ENCODE results near the gene PLAC8. TPM values are rescaled to one million over a fixed set of nuclear protein-coding genes. Genes with fewer than 3 reads are reported as not detected.
"Not testable (repeated sequence)": the region's sequence is repeated elsewhere in the genome, so short reads cannot be mapped to it uniquely, and the experiment has no call there.

Gene PLAC8
- total and polyA plus RNA-seq, 2 of the 8 experiments (the other 6 are each of a cell fraction or from before 2014, with no cell fraction given), result 0.98 to 1.1 TPM

DNA sequence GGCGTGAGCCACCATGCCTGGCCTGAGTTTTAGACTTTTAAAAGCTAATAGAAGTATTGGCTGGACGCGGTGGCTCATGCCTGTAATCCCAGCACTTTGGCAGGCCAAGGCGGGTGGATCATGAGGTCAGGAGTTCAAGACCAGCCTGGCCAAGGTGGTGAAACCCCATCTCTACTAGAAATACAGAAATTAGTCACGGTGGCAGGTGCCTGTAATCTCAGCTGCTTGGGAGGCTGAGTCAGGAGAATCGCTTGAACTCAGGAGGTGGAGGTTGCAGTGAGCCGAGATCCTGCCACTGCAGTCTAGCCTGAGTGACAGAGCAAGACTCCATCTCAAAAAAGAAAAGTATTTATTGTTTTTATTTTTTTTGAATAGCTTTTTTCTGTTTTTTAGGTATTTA, 39.7 kb downstream of the PLAC8 start:
- H2AK5ac ChIP-seq (ENCODE audit: low read depth, low read length); H3K27me3 ChIP-seq (replicated peaks in 1 of 4; ENCODE audit: control insufficient read depth in 3 of 4, extremely low read depth in 1 of 4, insufficient read depth in 3 of 4, low read length in 3 of 4); POLR2A ChIA-PET (ENCODE audit: partially characterized antibody); H3K4me1 ChIP-seq (replicated peaks in 1 of 4; ENCODE audit: control insufficient read depth in 3 of 4, insufficient read depth in 4 of 4, low read length in 3 of 4); H3K23me2 ChIP-seq (ENCODE audit: low read depth, low read length); H2BK12ac ChIP-seq (ENCODE audit: low read depth, low read length); H3K4ac ChIP-seq (replicated peaks; ENCODE audit: insufficient read length, low read depth, low read length); H3K36me3 ChIP-seq (ENCODE audit: control insufficient read depth in 2 of 4, insufficient read depth in 4 of 4, low read length in 3 of 4); H3K27ac ChIP-seq (ENCODE audit: low read depth, low read length); H2BK5ac ChIP-seq (ENCODE audit: low read depth, low read length); H3K23ac ChIP-seq (ENCODE audit: insufficient read length); H3K56ac ChIP-seq (replicated peaks; ENCODE audit: insufficient read length, low read depth, low read length); FAIRE-seq; H3K9ac ChIP-seq (replicated peaks in 1 of 4; ENCODE audit: extremely low read depth in 1 of 4, low read depth in 3 of 4, low read length in 3 of 4); H2BK15ac ChIP-seq (ENCODE audit: low read length); H2BK20ac ChIP-seq (ENCODE audit: low read length); H3K79me2 ChIP-seq (ENCODE audit: control insufficient read depth in 1 of 2, insufficient read depth in 2 of 2, low read length in 2 of 2); DNase-seq (ENCODE audit: low read depth in 1 of 2, low spot score in 2 of 2); H4K8ac ChIP-seq (ENCODE audit: extremely low read depth, insufficient read depth, low read length); H3K9me3 ChIP-seq (ENCODE audit: insufficient read depth in 2 of 2, low read depth in 1 of 2, low read length in 1 of 2); H4K20me1 ChIP-seq (replicated peaks in 1 of 2; ENCODE audit: control insufficient read depth in 1 of 2, insufficient read depth in 2 of 2, low read length in 2 of 2); H3K14ac ChIP-seq (ENCODE audit: insufficient read length); H4K91ac ChIP-seq (replicated peaks; ENCODE audit: insufficient read length, low read length); H3K18ac ChIP-seq (ENCODE audit: extremely low read depth, low read length); H3K4me2 ChIP-seq (ENCODE audit: insufficient read depth in 1 of 2, low read depth in 2 of 2, low read length in 2 of 2); H2AFZ ChIP-seq (ENCODE audit: low read length); H3K79me1 ChIP-seq (ENCODE audit: low read depth, low read length); H4K5ac ChIP-seq (ENCODE audit: insufficient read length, low read depth, low read length); H3K4me3 ChIP-seq (ENCODE audit: extremely low read depth in 1 of 4, insufficient read depth in 2 of 4, low read depth in 3 of 4, low read length in 4 of 4); H2BK120ac ChIP-seq (replicated peaks; ENCODE audit: low read depth, low read length): not testable (repeated sequence)
- WGBS, 2 experiments (ENCODE audit: extremely low coverage in 1 of 2, insufficient coverage in 1 of 2, insufficient read length in 1 of 2, insufficient replicate concordance in 2 of 2, low coverage in 1 of 2, low lambda C conversion rate in 2 of 2, missing lambda C conversion rate in 1 of 2), result 93% methylated on average over 7 of the region's 7 CpGs; no CpG with 5 or more reads in 1 of the 2 experiments
- CTCF ChIA-PET (ENCODE audit: partially characterized antibody), result interaction anchor here (0.6 to 3.8 kb wide), 32 partner anchors 9 to 1608 kb away, joined by 3 to 37 read pairs (median 4); partner anchors contain the start of gene COPS4
